ENCODE data around the gene TUBB1.
"Not testable (repeated sequence)": the region's sequence is repeated elsewhere in the genome, so short reads cannot be mapped to it uniquely, and the experiment has no call there.

TUBB1 gene

DNA sequence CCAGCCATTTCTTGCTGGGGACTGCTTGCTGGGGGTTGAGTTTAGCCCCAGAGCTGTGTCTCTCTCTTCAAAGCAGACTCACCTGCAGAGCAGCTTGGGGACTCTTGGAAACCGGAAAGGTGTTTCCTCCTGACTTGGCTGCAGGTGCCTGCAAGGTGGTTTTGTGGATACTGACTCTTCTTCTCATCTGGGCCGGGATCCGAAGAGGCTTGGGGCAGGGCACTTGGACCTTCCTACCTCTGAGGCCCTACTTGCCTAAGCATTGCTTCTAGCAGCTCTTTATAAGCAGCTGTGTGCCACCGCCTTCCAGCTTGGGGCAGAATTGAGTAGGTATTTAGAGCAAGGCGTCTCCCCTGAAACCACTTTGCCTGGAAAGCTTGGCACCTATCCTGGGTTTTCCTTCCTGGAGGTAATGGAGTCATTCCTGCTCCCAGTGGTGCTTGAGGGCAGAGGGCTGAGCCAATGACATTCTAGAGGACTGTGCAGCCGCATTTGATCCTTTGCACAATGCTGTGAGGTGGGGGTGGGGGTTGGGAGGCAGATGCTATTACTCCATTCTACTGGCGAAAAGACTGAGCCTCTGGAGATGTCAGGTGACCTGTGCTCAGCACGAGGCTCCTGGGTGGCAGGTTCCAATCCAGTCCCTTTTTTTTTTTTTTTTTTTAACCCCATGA lies 8.8 kb upstream of the TUBB1 start:
- TF ChIP-seq, protein P1, sequence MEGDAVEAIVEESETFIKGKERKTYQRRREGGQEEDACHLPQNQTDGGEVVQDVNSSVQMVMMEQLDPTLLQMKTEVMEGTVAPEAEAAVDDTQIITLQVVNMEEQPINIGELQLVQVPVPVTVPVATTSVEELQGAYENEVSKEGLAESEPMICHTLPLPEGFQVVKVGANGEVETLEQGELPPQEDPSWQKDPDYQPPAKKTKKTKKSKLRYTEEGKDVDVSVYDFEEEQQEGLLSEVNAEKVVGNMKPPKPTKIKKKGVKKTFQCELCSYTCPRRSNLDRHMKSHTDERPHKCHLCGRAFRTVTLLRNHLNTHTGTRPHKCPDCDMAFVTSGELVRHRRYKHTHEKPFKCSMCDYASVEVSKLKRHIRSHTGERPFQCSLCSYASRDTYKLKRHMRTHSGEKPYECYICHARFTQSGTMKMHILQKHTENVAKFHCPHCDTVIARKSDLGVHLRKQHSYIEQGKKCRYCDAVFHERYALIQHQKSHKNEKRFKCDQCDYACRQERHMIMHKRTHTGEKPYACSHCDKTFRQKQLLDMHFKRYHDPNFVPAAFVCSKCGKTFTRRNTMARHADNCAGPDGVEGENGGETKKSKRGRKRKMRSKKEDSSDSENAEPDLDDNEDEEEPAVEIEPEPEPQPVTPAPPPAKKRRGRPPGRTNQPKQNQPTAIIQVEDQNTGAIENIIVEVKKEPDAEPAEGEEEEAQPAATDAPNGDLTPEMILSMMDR (IDR thresholded peaks at IDR 0.05; ENCODE audit: insufficient read depth, low read length, poor library complexity, severe bottlenecking) = no peak
- no peak for DNase-seq (ENCODE audit: extremely low read depth, insufficient read length)
- no peaks in the 10 kb centered on the region for H3K27me3 ChIP-seq (replicated peaks; ENCODE audit: control insufficient read depth, insufficient read depth, low read length)
- no peak overlapping the region for H3K4me3 ChIP-seq (replicated peaks; ENCODE audit: low read depth, low read length)
- peaks cover 2% of the 10 kb centered on the region; the same call in 1 of the 2 replicates for H3K36me3 ChIP-seq (ENCODE audit: control insufficient read depth, insufficient read depth, low read length)

DNA sequence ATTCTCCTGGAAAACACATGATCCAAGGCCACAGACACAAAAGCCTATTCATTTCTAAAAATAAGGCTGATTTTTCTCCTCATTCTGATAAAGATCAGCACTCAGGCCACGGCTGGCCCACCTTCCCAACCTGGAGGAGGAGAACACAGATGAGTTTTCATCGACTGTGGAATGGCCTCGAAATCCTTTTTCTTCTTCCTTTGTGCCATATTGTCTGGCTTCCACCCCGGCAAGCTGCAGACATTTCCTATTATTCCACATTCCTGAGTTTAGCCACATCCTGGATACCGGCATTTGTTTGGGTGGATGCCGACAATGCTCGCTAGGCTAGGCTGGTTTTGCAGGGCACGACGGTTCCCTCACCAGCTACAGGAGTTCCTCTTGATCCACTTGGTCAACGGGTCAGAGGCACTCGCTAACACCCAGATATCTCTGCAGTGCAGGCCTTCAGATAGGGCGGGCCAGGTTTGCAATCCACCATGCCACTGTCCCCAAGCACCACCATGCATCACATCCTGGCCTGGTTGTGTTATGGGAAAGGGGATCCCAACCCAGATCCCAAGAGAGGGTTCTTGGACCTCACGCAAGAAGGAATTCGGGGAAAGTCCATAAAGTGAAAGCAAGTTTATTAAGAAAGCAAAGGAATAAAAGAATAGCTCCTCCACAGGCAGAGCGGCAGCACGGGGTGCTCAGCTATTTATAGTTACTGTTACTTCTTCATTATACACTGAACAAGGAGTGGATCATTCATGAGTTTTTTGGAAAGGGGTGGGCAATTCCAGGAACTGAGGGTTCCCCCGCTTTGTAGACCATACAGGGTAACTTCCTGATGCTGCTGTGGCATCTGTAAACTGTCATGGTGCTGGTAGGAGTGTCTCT lies 8.0 kb upstream of the TUBB1 start:
- Histone ChIP-seq H3K4me3 (replicated peaks; ENCODE audit: low read depth, low read length) (no peak overlapping the region), H3K36me3 (ENCODE audit: control insufficient read depth, insufficient read depth, low read length) (no peaks in the 10 kb centered on the region), H3K27me3 (replicated peaks; ENCODE audit: control insufficient read depth, insufficient read depth, low read length) (no peaks in the 10 kb centered on the region)
- no peak for DNase-seq (ENCODE audit: extremely low read depth, insufficient read length)
- TF ChIP-seq, protein P1 (IDR thresholded peaks at IDR 0.05; ENCODE audit: insufficient read depth, low read length, poor library complexity, severe bottlenecking) = no peak

DNA sequence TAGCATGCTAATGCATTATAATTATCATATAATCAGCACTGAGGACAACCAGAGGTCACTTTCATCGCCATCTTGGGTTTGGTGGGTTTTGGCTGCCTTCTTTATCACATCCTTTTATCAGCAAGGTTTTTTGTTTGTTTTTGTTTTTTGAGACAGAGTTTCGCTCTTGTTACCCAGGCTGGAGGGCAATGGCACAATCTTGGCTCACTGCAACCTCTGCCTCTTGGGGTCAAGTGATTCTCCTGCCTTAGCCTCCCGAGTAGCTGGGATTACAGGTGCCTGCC lies 7.4 kb upstream of the TUBB1 start:
- not testable (repeated sequence) for DNase-seq (ENCODE audit: extremely low read depth, insufficient read length); H3K36me3 ChIP-seq (ENCODE audit: control insufficient read depth, insufficient read depth, low read length); H3K4me3 ChIP-seq (replicated peaks; ENCODE audit: low read depth, low read length); H3K27me3 ChIP-seq (replicated peaks; ENCODE audit: control insufficient read depth, insufficient read depth, low read length)

DNA sequence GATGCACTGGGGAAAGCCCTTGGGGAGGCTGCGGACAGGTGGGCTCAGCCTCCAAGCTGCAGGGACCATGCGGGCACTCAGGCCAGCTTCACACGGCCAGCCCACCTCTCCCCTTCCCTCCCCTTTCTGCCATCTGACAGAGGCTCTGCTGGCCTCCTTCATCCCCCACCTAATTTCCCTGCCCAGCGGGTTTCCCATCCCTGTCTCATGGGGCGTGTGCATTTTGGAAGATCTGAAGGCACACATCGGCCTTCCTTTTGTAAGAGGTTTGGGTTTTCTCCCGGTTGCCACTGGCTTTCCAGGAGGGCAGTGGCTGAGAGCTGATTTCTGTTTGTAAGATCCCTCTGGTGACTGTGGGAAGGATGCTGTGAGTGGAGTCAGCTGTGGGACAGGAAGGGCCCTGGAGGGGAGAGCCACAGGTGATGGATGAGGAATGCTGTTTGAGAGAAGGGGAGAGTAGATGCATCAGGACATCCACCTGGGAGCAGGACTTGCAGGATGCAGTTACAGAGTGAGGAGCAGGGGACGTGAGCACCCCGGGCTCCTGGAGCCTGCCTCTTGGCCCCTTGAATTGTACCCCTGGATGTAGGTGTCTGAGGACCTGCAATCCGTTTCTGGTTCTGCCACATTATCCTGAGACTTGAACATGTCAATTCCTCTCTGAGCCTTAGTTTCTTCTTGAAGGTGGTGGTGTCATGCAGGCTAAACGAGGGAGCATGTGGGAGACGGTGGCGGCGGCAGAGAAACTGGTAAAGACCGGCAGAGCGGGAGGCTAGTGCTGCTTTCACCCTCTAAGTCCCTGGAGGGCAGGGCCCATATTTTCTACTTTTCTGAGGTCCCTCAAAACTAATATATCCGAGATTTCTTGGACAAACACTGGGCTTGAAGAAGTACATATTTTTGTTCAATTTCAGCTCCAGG lies 5.9 kb upstream of the TUBB1 start:
- Histone ChIP-seq H3K4me3 (replicated peaks; ENCODE audit: low read depth, low read length) (no peak overlapping the region), H3K27me3 (replicated peaks; ENCODE audit: control insufficient read depth, insufficient read depth, low read length) (no peaks in the 10 kb centered on the region), H3K36me3 (ENCODE audit: control insufficient read depth, insufficient read depth, low read length) (peaks cover 1% of the 10 kb centered on the region; the same call in 1 of the 2 replicates)
- TF ChIP-seq, protein P1 (IDR thresholded peaks at IDR 0.05; ENCODE audit: insufficient read depth, low read length, poor library complexity, severe bottlenecking) = no peak
- no peak for DNase-seq (ENCODE audit: extremely low read depth, insufficient read length)

DNA sequence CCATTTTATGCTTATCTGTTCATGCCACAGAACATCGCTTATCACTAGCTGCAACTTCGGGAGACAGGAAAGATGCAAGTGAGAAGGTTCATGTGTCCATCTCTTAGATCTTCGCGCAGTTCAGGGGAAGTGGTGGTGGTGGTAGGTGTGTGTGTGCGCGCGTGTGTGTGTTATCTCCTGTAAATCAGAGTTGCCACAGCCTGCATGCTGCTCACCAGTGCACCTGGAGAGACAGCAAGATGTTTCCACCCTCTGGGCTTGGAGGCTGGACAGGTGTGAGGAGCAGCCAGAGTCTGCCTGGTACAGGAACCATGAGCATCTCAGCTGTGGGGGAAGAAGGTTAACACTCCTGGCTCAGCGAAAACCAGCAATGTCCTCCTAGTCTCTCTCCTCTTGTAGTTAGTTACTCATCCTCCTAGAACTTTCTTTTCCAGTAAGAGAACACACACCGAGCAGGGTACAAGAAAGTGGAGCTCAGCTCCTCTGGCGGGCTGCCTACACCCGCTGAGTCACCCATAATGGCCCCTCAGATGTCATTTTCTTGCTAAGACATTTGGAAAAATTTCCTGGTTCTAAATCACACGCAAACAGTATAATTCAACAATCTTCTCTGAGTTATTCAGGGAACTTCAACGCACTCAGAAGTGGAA lies 5.1 kb upstream of the TUBB1 start:
- Histone ChIP-seq H3K4me3 (replicated peaks; ENCODE audit: low read depth, low read length) (no peak overlapping the region), H3K36me3 (ENCODE audit: control insufficient read depth, insufficient read depth, low read length) (peaks cover 1% of the 10 kb centered on the region; the same call in 1 of the 2 replicates), H3K27me3 (replicated peaks; ENCODE audit: control insufficient read depth, insufficient read depth, low read length) (no peaks in the 10 kb centered on the region)
- DNase-seq (ENCODE audit: extremely low read depth, insufficient read length) = no peak
- TF ChIP-seq, protein P1 (IDR thresholded peaks at IDR 0.05; ENCODE audit: insufficient read depth, low read length, poor library complexity, severe bottlenecking) = no peak

Data from GM06990 (cell line).